Left lung (tissue), 10 donors: Measurements from ENCODE around the gene ENOX1. TPM values are rescaled to one million over a fixed set of nuclear protein-coding genes. Genes with fewer than 3 reads are reported as not detected.

Source experiments
- ATAC-seq: fragments of 200-7000 bp; cut with Tn5 transposase; one replicate; pipeline ENCODE4 v1.9.1; 2020; ENCODE audit warnings: moderate library complexity
- DNase-seq, 4 donors: peaks; one replicate each; pipeline ENCODE4 v3.0.0-alpha.2; 2013 to 2020
- H3K27ac ChIP-seq, 2 donors: fragments of 200-600 bp; sonication (generic) in 1 of 2; one replicate each; pipeline versions ENCODE4 v1.5.0 to v1.8.0; 2020 to 2021
- H3K27me3 ChIP-seq, 2 donors: fragments of 200-600 bp; sonication (generic) in 1 of 2; one replicate each; pipeline versions ENCODE4 v1.5.0 to v1.8.0; 2020 to 2021
- H3K36me3 ChIP-seq, 2 donors: fragments of 200-600 bp; sonication (generic) in 1 of 2; one replicate each; pipeline versions ENCODE4 v1.5.0 to v1.8.0; 2020 to 2021
- H3K4me1 ChIP-seq, 2 donors: fragments of 200-600 bp; one replicate each; pipeline ENCODE4 v1.8.0; 2021
- H3K4me3 ChIP-seq, 2 donors: fragments of 200-600 bp; sonication (generic) in 1 of 2; one replicate each; pipeline versions ENCODE4 v1.5.0 to v1.8.0; 2020 to 2021; ENCODE audit warnings: mild to moderate bottlenecking in 1 of 2
- H3K9me3 ChIP-seq, 2 donors: fragments of 200-600 bp; sonication (generic) in 1 of 2; one replicate each; pipeline versions ENCODE4 v1.5.0 to v1.8.0; 2020 to 2021
- CTCF ChIP-seq, 2 donors: fragments of 200-600 bp; sonication (generic) in 1 of 2; IDR thresholded peaks; one replicate each; pipeline versions ENCODE4 v1.5.0 to v1.8.0; 2021; ENCODE audit warnings: antibody characterized with exemption in 2 of 2
- intact Hi-C, 2 donors: fragments of 100-400 bp; cut with DNase I; formaldehyde crosslinking; loops; one replicate each; pipeline versions ENCODE4 v1.11.2 to v1.14.2; 2022
- polyA plus RNA-seq, 6 donors: library from polyadenylated mRNA; unstranded; fragments of 120-200 nt; gene quantifications; one replicate each; pipeline ENCODE4 v1.2.1, GENCODE V29; 2013; ENCODE audit not compliant: insufficient read length in 6 of 6
- total RNA-seq, 2 donors: library from RNA; stranded (reverse); fragmentation: NEBNext Ultra II Directional; extraction: Animal tissue kit (Norgen Biotek cat#: 25700); gene quantifications; one replicate each; pipeline ENCODE4 v1.2.1, GENCODE V29; 2021
- donor health status: DM: no; HTN: yes; CAD: no.
- donor health status: DM: no; HTN: no; CAD: no.

Gene ENOX1
- total and polyA plus RNA-seq, 8 donors = 1.5 to 9.0 (median 6.8) TPM

GRCh38 chr13:43537124-43537523, 249.6 kb downstream of the ENOX1 start:
- Histone ChIP-seq H3K4me1 (no peaks in the 10 kb centered on the region), H3K4me3 (no peak overlapping the region), H3K27ac (no peak overlapping the region), H3K9me3 (no peaks in the 10 kb centered on the region), H3K36me3 (no peaks in the 10 kb centered on the region), H3K27me3 (no peaks in the 10 kb centered on the region)
- DNase-seq (peak in 1 of 4 donors; percentile 60), ATAC-seq (no peak)
- no peak for TF ChIP-seq CTCF (IDR thresholded peaks at IDR 0.05)
- intact Hi-C loops = no loop called here

GRCh38 chr13:43529796-43530195, 257.0 kb downstream of the ENOX1 start:
- Histone ChIP-seq H3K4me1 (no peaks in the 10 kb centered on the region), H3K27me3 (no peaks in the 10 kb centered on the region), H3K36me3 (no peaks in the 10 kb centered on the region), H3K9me3 (no peaks in the 10 kb centered on the region), H3K27ac (no peak overlapping the region), H3K4me3 (no peak overlapping the region)
- no peak for DNase-seq
- intact Hi-C loops = no loop called here
- TF ChIP-seq CTCF (IDR thresholded peaks at IDR 0.05) = no peak
- ATAC-seq = peak; percentile 55

GRCh38 chr13:43528992-43529391, 257.8 kb downstream of the ENOX1 start:
- no peaks in the 10 kb centered on the region for H3K36me3 ChIP-seq
- no peaks in the 10 kb centered on the region for H3K27me3 ChIP-seq
- ATAC-seq = no peak
- no peak overlapping the region for H3K4me3 ChIP-seq
- no peak for DNase-seq
- intact Hi-C loops = no loop called here
- no peaks in the 10 kb centered on the region for H3K9me3 ChIP-seq
- H3K4me1 ChIP-seq = no peaks in the 10 kb centered on the region
- TF ChIP-seq CTCF (IDR thresholded peaks at IDR 0.05) = no peak
- no peak overlapping the region for H3K27ac ChIP-seq

- ATAC-seq (no peak), DNase-seq (no peak)
- Histone ChIP-seq H3K27me3 (no peaks in the 10 kb centered on the region), H3K27ac (no peak overlapping the region), H3K9me3 (no peaks in the 10 kb centered on the region), H3K36me3 (no peaks in the 10 kb centered on the region), H3K4me3 (no peak overlapping the region), H3K4me1 (no peaks in the 10 kb centered on the region)
- intact Hi-C loops = no loop called here
- no peak for TF ChIP-seq CTCF (IDR thresholded peaks at IDR 0.05)
Observed at GRCh38 chr13:43522788-43523187, 264.0 kb downstream of the ENOX1 start.

- intact Hi-C loops = no loop called here
- Histone ChIP-seq H3K4me3 (no peak overlapping the region), H3K27ac (no peak overlapping the region), H3K9me3 (no peaks in the 10 kb centered on the region), H3K27me3 (no peaks in the 10 kb centered on the region), H3K36me3 (no peaks in the 10 kb centered on the region), H3K4me1 (no peaks in the 10 kb centered on the region)
- DNase-seq (no peak), ATAC-seq (no peak)
- no peak for TF ChIP-seq CTCF (IDR thresholded peaks at IDR 0.05)
Observed at GRCh38 chr13:43520351-43520750, 266.4 kb downstream of the ENOX1 start.
